GM19397 (cell line): ENCODE measurements around the gene CDC123.
"Not testable (repeated sequence)": the region's sequence is repeated elsewhere in the genome, so short reads cannot be mapped to it uniquely, and the experiment has no call there.

Experiments
- ATAC-seq: cut with Tn5 transposase; IDR thresholded peaks from one replicate; pipeline ENCODE4 v1.9.1; 2021; ENCODE audit warnings: mild to moderate bottlenecking, moderate library complexity; ENCODE audit not compliant: unreplicated experiment

Gene CDC123

DNA sequence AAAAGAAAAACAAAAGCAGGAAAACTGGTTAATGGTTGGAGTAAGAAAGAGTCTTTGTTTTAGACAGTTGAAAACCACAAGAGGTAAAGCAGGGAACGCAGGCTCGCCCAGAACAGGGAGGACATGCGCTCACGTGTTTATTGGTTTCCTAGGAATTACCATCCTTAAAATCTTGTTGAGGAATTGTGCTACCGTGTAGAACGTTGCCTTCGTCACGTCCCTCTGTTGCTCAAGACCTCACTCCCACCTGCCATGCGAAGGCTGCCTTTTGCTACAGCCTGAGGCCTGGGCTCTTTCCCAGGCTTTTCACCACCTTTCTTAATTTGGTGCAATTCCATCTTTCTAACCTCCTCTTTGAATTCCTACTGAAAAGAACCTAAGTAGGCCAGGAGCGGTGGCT lies 91.8 kb downstream of the CDC123 start:
- ATAC-seq: no peak

- ATAC-seq: not testable (repeated sequence)
These were observed 101.8 kb downstream of the CDC123 start for GRCh38 chr10:12297784-12298183.

GRCh38 chr10:12299222-12299965 lies 103.4 kb downstream of the CDC123 start:
- ATAC-seq: no peak
